Keratinocyte (primary cell): ENCODE results near the gene KIFC3. TPM values are rescaled to one million over a fixed set of nuclear protein-coding genes. Genes with fewer than 3 reads are reported as not detected.

ENCODE experiments used
- DNase-seq: peaks from one replicate; pipeline ENCODE4 v3.0.0-alpha.2; 2011; ENCODE audit warnings: low read depth, missing footprints, low spot score
- FAIRE-seq: peaks from 2 replicates; lab custom pipeline; 2011; peaks lifted over from hg19 to GRCh38; lab: Jason Lieb, UNC
- H2AFZ ChIP-seq: 2 replicates; pipeline ENCODE4 v1.6.0; 2012; ENCODE audit warnings: low read length, control low read depth, inconsistent platforms; ENCODE audit not compliant: control insufficient read depth
- H3K27ac ChIP-seq: 2 replicates; pipeline ENCODE4 v1.5.1; 2011; ENCODE audit warnings: low read length; ENCODE audit not compliant: control insufficient read depth, insufficient read depth
- H3K27me3 ChIP-seq: 3 replicates; pipeline ENCODE4 v1.6.0; 2011; ENCODE audit warnings: low read length; ENCODE audit not compliant: control insufficient read depth, insufficient read depth; ENCODE audit errors: extremely low read depth
- H3K36me3 ChIP-seq, 2 experiments: 2 replicates in 1 of 2; 3 replicates in 1 of 2; pipeline ENCODE4 v1.5.1; 2011; ENCODE audit warnings: low read length in 2 of 2, mild to moderate bottlenecking in 1 of 2; ENCODE audit not compliant: control insufficient read depth in 2 of 2, insufficient read depth in 2 of 2; ENCODE audit errors: extremely low read depth in 1 of 2
- H3K4me1 ChIP-seq: 3 replicates; pipeline ENCODE4 v1.5.1; 2011; ENCODE audit warnings: low read length; ENCODE audit not compliant: control insufficient read depth, insufficient read depth; ENCODE audit errors: extremely low read depth
- H3K4me2 ChIP-seq: 3 replicates; pipeline ENCODE4 v1.6.0; 2011; ENCODE audit warnings: low read depth, low read length; ENCODE audit not compliant: control insufficient read depth, insufficient read depth; ENCODE audit errors: extremely low read depth
- H3K4me3 ChIP-seq, 3 experiments: fragments of 200-600 bp in 1 of 3; sonication (generic) in 1 of 3; 2 replicates in 2 of 3; 3 replicates in 1 of 3; pipeline ENCODE4 v1.5.1; 2011 to 2016; ENCODE audit warnings: low read length in 3 of 3, mild to moderate bottlenecking in 3 of 3, control low read depth in 2 of 3, inconsistent platforms in 1 of 3, low read depth in 1 of 3, mixed read lengths in 1 of 3, mixed run types in 1 of 3, moderate library complexity in 1 of 3; ENCODE audit not compliant: control insufficient read depth in 2 of 3, insufficient read depth in 2 of 3; ENCODE audit errors: extremely low read depth in 1 of 3
- H3K79me2 ChIP-seq: 2 replicates; pipeline ENCODE4 v1.6.0; 2012; ENCODE audit warnings: low read length; ENCODE audit not compliant: control insufficient read depth, insufficient read depth
- H3K9ac ChIP-seq: 3 replicates; pipeline ENCODE4 v1.6.0; 2011; ENCODE audit warnings: low read length; ENCODE audit not compliant: control insufficient read depth, insufficient read depth; ENCODE audit errors: extremely low read depth
- H3K9me1 ChIP-seq: 3 replicates; pipeline ENCODE4 v1.6.0; 2011; ENCODE audit warnings: low read length; ENCODE audit not compliant: control insufficient read depth, insufficient read depth; ENCODE audit errors: extremely low read depth
- H3K9me3 ChIP-seq: 2 replicates; pipeline ENCODE4 v1.5.1; 2012; ENCODE audit warnings: low read depth, low read length; ENCODE audit not compliant: control insufficient read depth
- H4K20me1 ChIP-seq: 3 replicates; pipeline ENCODE4 v1.6.0; 2011; ENCODE audit warnings: low read length; ENCODE audit not compliant: control insufficient read depth, insufficient read depth; ENCODE audit errors: extremely low read depth
- EZH2 ChIP-seq: IDR thresholded peaks from one replicate; pipeline ENCODE4 v1.6.1; 2012; ENCODE audit warnings: inconsistent platforms, mild to moderate bottlenecking, low read length, moderate library complexity
- dilution Hi-C: fragments of 300-500 bp; cut with MboI; formaldehyde crosslinking; loops from one replicate; pipeline ENCODE4 v1.7.0; 2020; ENCODE audit warnings: low sequenced_read_pairs; ENCODE audit not compliant: extremely low pct_ligation_motif_present
- polyA plus RNA-seq, 5 experiments: library from polyadenylated mRNA; depleted of rRNA in 3 of 5; stranded (reverse) in 3 of 5; stranded (forward) in 1 of 5; unstranded in 1 of 5; fragments of >200 nt; gene quantifications; 1 replicate in 1 of 5; 2 replicates in 3 of 5; 3 replicates in 1 of 5; pipeline versions ENCODE4 v1.2.1 to v1.2.3, GENCODE V29; 2011 to 2012; ENCODE audit warnings: missing spikeins in 2 of 5, low read depth in 1 of 5, low replicate concordance in 1 of 5
- TF ChIP-seq, protein P1 (sequence below), 3 experiments: IDR thresholded peaks in 1 of 3; conservative IDR thresholded peaks in 1 of 3; optimal IDR thresholded peaks in 1 of 3; 2 replicates in 2 of 3; 3 replicates in 1 of 3; pipeline versions ENCODE3 to v1.5.1; 2011; ENCODE audit warnings: low read length in 3 of 3, mild to moderate bottlenecking in 3 of 3, moderate library complexity in 2 of 3, control low read depth in 1 of 3, inconsistent platforms in 1 of 3; ENCODE audit not compliant: insufficient read depth in 2 of 3; ENCODE audit errors: extremely low read depth in 1 of 3

KIFC3 gene
- polyA plus RNA-seq, 1 donor (not counting 4 experiments of a cell fraction or from before 2014, with no cell fraction given): 22.7 TPM

- Histone ChIP-seq H4K20me1 (no peaks in the 10 kb centered on the region), H3K27me3 (no peaks in the 10 kb centered on the region), H2AFZ (no peak overlapping the region), H3K4me1 (no peaks in the 10 kb centered on the region), H3K27ac (no peak overlapping the region), H3K9me3 (no peaks in the 10 kb centered on the region), H3K4me3 (no peak overlapping the region), H3K9ac (no peak overlapping the region), H3K4me2 (no peak overlapping the region), H3K36me3 (no peaks in the 10 kb centered on the region), H3K9me1 (no peaks in the 10 kb centered on the region), H3K79me2 (no peaks in the 10 kb centered on the region)
- TF ChIP-seq, protein P1, sequence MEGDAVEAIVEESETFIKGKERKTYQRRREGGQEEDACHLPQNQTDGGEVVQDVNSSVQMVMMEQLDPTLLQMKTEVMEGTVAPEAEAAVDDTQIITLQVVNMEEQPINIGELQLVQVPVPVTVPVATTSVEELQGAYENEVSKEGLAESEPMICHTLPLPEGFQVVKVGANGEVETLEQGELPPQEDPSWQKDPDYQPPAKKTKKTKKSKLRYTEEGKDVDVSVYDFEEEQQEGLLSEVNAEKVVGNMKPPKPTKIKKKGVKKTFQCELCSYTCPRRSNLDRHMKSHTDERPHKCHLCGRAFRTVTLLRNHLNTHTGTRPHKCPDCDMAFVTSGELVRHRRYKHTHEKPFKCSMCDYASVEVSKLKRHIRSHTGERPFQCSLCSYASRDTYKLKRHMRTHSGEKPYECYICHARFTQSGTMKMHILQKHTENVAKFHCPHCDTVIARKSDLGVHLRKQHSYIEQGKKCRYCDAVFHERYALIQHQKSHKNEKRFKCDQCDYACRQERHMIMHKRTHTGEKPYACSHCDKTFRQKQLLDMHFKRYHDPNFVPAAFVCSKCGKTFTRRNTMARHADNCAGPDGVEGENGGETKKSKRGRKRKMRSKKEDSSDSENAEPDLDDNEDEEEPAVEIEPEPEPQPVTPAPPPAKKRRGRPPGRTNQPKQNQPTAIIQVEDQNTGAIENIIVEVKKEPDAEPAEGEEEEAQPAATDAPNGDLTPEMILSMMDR (optimal IDR thresholded peaks at IDR 0.05 in 1 of 3, IDR thresholded peaks at IDR 0.05 in 1 of 3, conservative IDR thresholded peaks at IDR 0.05 in 1 of 3; ENCODE audit: extremely low read depth in 1 of 3, insufficient read depth in 2 of 3, low read length in 3 of 3): no peak
- TF ChIP-seq EZH2: no peak
- no peak for DNase-seq
- no peak for FAIRE-seq
- dilution Hi-C loops: no loop called here
Measured at GRCh38 chr16:57842601-57843000, 40.3 kb upstream of the KIFC3 start.

DNA sequence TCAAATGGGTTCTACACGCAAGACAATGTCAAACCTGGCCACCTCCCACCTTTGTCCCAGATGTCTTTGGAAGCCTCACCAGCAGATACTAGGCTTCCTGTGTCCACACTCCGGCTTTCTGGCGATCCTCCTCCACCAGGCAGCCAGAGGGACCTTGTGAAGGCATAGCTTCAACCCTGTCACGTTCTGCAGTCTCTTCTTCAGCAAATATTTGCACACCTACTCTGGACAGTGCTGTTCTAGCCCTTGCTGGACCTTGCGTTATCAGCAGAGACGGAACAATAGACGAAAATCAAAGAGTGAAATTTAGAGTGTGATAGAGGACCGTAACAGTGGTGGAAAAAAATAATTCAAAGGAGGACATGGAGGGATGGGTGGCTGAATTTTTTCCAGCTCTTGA lies 38.5 kb upstream of the KIFC3 start:
- Histone ChIP-seq H3K27ac (no peak overlapping the region), H4K20me1 (no peaks in the 10 kb centered on the region), H3K79me2 (no peaks in the 10 kb centered on the region), H3K36me3 (no peaks in the 10 kb centered on the region), H2AFZ (no peak overlapping the region), H3K9ac (no peak overlapping the region), H3K4me2 (no peak overlapping the region), H3K9me1 (no peaks in the 10 kb centered on the region), H3K4me3 (no peak overlapping the region), H3K27me3 (no peaks in the 10 kb centered on the region), H3K9me3 (no peaks in the 10 kb centered on the region), H3K4me1 (peaks cover under 1% of the 10 kb centered on the region)
- dilution Hi-C loops: no loop called here
- DNase-seq (no peak), FAIRE-seq (no peak)
- TF ChIP-seq EZH2: no peak
- TF ChIP-seq, protein P1 (optimal IDR thresholded peaks at IDR 0.05 in 1 of 3, IDR thresholded peaks at IDR 0.05 in 1 of 3, conservative IDR thresholded peaks at IDR 0.05 in 1 of 3; ENCODE audit: extremely low read depth in 1 of 3, insufficient read depth in 2 of 3, low read length in 3 of 3): no peak
